GM18520 (cell line): ENCODE measurements around the gene PTPRE.

Source experiments
- ATAC-seq: cut with Tn5 transposase; IDR thresholded peaks from one replicate; pipeline ENCODE4 v1.9.1; 2021; ENCODE audit not compliant: unreplicated experiment

PTPRE gene

DNA sequence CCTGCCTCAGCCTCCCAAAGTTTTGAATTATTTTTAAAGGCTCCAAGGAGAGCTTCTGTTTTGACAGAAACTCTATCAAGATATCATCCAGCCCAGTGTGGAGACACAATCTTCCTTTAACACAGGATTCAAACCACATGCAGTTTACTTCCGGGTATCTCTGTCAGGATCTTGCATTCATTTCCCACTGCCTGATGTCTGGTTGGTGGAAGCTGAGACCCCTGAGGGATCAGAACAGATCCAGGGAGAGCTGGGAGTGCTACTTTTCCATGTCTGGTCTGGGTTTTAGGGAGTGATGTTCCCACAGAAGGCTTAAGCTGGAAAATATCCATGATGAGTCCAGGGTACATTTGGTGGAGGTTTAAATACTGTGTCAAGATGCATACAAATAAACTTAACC lies 16.7 kb downstream of the PTPRE start:
- no peak for ATAC-seq

DNA sequence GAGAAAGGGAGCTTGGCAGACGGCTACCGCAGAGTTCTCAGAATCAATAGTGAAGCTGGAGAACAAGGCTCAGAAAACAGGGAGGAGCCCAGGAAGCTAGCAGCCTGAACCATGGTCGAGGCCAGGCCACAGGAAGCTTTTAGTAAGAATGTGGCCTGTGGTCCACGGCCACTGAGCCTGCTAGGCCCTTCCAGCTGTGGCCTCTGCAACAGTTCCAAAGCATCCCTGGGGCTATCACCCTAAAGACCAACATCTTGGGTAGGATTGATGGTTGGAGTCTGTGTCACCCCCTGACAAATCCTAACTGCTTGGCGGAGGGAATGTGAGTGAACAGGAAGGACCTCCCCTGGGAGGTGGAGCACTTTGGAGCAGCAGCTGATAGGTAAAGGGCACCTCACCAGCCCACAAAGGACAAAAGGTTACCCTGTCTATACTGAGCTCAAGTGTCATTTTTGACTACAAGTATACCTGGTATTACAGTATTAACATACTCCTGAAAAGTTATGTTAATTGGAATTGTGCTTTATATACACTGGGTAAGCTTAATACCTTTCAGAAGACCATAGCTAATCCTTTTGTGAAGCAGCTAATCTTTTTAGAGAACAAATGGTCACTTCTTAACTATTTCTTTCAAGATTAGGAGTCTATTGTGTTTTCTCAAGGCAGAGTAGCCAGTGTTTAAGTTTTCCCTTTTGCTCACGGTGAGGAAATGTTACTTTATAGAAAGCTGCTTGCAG lies 18.7 kb downstream of the PTPRE start:
- ATAC-seq: no peak

DNA sequence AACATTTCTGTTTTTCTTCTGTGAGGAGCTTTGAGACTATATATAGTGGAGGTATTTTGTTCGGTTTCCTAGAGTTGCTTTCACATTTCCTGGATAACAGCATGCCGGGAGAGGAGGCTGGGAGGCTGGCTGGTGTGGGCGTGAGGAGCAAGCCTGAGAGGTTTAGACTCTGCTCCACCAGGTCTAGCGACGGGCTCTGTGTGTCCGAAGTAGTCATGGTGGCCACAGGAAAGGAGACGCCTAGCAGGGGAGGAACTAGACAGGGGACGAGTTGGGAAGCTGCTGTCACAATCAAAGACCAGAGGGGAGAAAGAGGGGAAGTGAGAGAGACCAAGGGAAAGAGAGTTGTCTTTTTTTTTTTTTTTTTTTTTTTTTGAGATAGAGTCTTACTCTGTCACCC lies 19.6 kb downstream of the PTPRE start:
- ATAC-seq: no peak

DNA sequence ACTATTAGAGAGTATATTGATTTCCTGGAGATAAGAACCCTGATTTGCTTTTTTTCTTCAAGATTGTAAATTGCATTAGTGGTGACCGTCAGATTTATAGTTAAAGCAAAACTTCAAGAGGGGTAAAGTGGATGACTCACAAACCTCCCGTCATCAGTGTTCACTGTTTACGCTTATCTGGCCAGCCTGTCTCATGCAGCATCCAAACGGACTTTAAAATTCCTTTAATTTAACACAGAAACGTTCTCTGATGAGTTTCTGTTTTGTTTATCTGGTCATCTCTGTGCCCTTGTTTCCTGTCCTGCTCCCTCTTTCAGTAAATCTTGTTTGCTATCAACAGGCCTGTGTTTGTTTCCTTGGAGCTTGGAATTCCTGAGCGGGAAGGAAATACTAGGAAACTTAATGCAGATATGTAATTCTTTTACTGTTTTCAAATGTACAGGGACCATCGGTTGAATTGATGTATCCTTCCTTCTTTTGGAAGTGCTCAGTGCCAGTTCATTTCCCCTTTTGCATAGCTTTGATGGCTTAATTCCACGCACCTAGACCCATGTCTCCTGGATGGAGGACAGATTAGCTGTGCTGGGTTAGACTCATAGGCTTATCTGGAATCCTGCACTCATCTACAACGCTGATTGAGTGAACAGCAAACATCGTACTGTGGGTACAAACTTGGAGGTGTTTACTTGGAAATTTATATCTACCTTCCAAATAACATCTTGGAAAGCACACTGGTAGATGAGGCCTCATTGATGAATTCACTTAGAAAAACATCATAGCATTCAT lies 21.3 kb downstream of the PTPRE start:
- ATAC-seq: no peak

DNA sequence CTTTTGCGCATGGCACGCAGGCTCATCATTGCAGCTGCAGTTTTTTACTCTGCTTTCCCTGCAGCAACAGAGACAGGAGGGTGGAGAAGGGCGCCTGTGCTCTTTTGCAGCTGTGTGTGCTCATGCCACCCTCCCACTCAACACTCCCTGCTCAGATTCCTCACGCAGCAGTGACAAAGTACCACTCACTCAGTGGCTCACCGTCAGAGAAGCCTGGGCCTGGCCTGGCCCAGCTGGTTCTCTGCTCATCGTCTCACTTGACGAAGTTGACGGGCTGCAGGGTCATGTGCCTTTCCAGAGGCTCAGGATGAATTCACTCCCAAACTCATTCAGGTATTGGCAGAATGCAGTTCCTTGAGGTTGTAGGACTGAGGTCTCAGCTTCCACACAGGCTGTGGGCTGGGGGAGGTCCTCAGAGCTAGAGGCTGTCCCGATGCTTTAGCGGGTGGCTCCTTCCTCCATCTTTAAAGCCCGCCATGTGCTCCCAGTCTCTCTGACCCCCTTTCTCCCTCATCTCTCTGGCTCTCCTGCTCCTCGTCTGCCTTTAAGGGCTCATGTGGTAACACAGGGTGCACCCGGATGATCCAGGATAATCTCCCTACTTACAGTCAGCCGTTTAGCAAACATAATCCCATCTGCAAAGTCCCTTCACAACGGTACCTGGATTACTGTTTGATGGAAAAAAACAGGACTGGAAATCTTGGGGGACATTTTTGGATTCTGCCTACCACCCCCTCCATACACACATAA lies 25.8 kb downstream of the PTPRE start:
- no peak for ATAC-seq

DNA sequence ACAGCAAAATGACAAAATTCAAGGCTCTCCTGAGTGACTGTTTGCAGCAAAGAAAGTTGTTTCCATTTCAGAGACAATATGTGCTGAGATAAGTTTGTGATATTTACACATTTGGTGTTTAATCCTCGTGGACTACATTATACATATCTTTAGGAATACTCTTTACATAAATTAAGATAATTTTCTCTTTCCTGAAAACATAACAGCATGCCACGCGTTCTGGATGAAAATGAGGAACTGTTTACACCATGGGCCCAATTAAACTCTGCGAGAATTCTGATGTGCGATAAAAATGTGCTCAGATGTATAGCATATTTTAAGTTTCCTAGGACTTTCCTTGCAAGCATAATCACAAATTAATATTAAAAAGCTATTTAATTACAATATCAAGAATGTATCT lies 26.4 kb downstream of the PTPRE start:
- ATAC-seq: no peak

DNA sequence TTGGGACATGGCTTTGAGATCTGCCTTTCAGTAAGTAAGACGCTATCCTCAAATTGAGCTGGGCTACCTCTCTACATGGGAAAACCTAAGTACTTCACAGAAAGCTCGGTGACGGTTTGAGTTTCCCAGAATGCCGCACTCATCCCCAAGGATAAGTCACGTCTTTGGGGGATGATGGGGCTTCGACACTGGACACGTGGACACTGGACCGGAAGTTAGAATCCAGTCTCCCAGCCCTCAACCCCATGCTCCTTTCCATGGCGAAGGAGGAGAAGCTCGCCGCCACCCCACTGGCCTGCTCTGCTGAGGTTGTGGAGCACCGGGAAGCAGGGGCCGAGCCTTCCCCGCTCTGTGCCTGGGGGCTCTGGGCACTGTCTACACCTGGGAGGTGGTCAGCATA lies 27.5 kb downstream of the PTPRE start:
- ATAC-seq: no peak

DNA sequence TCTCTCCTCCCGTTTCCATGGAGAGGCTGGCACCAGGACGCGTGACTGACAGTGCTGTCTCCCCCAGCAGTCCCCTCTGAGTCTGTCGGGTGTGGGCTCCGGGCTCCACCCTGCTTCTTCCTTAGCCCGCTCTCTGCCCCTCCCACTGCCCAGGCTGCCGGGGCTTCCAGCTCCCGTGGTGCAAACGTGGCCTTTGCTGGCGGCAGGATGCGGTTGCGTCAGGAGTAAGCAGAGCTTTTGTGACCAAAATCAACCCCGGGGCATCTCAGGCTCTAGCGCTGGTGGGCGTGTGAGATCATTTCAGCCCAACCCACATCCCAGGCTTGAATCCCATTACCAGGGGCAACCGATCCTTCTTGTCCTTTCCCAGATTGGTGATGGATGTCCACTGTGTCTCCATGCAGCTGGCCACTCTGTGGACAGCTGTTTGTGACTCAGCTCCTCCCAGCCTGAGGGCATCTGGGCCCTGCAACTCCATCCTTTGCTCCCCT lies 28.2 kb downstream of the PTPRE start:
- ATAC-seq: no peak

DNA sequence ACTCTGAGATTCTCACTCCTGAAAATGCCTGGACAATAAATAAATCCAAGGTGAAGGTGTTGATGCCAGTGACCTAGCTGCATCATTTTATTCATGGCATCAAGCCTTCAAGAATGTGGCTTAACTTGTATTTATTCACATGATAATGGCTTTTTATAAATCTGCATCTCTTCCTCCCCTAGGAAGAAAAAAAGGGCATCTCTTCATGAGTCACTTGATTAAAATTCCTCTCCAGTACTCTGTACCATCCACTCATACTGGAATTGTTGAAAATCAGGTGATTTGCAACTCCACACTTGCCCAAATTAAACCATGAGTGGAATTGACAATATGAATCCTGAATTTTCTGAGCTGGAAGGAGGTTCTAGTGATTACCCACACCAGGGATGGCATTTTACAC lies 30.2 kb downstream of the PTPRE start:
- ATAC-seq: no peak

DNA sequence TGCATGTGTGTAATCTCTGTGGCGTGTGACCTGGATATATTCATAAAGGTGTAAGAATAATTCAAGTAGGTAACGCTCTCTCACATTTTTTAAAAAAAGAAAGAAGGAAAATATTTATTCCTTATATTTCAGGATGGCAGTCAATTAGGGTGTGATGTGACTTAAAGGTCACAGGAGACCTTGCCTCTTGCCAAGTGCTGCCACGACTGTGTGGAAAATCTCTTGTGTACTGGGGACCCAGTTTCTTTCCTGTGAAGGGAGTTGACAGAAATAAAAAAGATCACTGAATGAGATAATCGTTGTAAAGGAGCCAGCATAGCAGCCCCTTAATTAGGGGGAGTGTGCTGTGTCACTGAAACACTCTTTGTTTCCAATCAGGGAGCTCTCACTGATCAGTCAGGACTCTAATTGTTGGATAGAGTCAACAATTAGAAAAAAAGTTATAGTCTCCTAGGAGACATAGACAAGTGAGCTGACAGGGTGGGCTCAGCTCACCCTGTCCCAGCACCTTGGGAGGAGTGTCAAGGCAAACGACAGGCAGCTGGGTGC lies 31.1 kb downstream of the PTPRE start:
- no peak for ATAC-seq

DNA sequence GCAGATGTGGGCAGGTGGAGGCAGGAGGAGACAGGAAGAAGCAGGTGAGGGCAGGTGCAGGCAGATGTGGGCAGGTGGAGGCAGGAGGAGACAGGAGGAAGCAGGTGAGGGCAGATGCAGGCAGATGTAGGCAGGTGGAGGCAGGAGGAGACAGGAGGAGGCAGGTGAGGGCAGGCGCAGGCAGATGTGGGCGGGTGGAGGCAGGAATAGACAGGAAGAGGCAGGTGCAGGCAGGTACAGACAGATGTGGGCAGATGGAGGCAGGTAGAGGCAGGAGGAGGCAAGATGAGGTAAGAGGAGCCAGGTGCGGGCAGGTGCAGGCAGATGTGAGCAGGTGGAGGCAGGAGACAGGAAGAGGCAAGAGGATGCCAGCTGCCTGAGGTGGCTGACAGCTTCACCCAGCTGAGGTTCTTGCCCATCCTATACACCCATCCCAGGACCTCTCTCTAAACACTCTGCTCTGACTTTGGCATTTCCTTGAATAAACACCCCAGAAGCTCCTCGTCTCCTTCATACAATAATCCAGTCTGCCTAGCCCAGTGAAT lies 33.0 kb downstream of the PTPRE start:
- no peak for ATAC-seq

DNA sequence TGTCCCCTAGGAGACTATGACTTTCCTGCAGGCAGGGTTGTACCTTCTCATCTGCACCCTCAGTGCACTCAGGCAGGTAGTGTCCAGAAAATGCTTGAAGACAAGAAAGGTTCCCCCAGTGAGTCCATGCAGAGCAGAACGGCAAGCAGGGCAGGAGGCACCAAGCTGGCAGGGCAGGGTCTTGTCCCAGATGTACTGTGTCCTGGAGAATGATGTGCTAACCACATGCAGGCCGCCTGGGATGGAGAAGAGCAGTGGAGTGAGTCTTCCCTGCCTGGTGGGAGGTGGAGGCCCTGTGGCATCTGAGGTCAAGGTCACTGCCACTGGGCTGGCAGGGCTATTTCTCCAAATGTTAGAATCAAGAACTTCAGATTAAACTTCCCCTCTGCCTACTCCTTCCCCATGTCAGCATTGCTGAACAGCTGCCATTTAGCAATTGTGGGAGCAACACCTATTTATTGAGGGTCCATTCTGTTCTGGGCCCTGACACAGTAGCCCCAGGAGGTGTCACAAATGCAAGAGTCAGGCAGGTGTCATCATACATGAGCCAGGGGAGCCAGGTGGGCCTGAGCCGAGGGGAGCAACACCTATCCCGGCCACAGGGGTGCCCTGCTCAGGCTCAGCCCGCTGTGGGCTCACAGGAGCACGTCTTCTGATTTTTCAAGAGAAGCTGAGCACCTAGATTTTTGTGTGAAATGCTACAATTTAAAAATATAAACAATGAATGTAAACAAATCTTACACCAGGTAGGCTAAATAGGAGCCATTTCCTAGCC lies 34.1 kb downstream of the PTPRE start:
- no peak for ATAC-seq

DNA sequence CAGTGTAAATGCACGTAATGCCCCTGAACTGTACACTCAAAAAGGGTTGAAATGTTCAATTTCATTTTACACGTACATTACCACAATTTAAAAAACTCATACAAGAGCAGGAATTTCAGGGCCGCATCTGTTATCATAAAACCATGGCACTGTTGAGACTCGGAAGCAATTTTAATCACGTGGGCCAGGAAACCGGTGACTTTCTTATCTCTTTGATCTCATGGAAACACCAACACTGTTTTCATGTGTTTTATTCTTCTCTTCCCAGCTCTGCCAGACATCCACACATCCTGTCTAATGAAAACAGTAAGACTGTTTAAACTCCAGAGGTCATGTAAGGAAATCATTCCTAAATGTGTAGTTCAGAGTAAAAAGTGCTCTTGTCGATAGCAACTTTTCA lies 35.9 kb downstream of the PTPRE start:
- ATAC-seq: no peak

DNA sequence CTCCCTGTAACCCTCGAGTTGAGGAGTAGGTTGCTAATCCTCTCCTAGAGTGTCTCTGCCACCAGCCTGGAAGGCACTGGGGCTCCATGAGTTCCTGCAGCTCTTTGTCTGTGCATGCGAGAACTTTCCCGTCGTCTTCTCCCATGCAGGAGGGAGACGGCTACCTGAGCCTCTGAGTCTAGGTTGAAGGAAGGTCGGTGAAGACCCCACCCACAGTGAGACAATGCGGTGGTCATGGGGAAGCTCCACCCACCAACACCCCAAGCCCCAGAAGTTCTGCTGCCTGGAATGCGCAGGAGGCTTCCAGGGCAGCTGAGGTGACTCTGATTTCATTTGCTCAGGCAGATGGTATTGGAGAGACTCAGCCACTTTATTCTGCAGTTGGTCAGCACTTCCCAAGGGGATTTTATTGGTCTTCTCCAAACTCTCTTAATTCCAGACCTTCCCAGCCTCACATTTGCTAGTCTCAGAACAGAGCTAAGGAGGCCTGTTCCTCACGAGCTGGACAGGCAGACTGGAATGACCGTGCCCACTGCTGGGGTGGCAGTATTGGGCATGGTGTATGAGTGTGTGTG lies 36.5 kb downstream of the PTPRE start:
- no peak for ATAC-seq

DNA sequence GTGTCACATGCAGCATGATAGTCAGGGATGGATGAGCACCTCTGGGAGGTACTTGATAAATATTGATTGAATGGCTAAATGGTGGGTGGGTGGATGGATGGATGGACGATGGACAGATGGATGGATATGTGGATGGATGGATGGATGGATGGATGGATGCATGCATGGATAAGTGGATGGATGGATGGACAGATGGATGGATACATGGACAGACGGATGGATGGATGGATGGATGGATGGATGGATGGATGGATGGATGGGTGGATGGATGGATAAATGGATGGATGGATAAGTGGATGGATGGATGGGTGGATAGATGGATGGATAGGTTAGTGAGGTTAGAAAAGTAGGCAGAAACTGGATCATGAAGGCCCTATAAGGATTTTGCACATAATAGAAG lies 37.4 kb downstream of the PTPRE start:
- ATAC-seq: no peak

DNA sequence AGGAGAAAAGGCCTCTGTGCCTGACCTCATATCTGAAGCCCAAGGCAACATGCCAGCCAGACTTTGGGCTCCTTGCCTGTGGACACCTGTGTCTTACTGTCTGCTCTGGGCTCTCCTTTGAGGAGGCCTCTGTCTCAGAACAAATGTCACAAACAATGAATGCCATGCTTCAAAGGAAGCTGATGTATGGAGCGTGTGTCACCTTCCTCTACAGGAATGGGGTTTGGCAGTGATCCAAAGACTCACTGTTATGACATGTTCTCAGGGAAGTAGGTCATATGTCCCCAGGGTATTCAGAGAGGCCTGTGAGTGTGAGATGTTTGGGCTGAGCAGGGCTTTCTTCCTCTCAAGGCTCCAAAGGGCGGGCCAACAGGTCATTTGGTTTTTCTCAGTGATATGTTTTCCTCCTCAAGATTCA lies 38.4 kb downstream of the PTPRE start:
- no peak for ATAC-seq

DNA sequence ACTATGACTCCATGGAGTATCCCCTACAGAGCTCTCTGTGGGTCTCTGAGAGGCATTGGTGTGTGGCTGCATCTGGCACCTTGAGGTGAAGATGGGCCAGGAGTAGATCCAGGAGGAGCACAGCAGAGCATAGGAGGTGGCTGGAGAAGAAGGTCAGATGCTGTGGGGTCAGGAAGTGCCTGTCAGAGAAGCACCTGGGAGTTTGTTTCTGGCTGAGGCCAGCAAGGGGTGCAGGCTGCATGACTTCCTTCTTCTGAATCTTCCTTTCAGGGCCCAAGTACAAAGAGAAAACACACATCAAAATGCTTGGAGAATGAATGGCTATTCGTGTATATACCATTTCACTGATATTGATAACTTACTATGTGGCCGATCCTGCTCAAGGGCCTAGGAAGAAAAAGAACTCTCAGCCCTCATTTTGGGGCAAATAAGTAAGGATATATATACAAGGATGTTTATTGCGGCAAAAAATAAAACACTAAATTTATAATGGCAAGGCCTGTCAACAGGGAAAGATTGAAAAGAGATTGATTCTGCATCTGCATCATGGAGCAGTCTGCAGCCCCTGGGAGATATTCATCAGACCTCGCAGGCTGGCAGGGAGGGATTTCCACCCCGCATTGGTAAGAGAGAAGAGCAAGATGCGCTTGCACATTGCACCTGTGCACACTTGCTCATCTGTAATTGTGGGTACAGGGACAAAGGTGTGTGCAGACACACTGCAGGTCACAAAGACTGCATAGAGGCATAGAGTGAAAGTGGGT lies 39.2 kb downstream of the PTPRE start:
- ATAC-seq: no peak

DNA sequence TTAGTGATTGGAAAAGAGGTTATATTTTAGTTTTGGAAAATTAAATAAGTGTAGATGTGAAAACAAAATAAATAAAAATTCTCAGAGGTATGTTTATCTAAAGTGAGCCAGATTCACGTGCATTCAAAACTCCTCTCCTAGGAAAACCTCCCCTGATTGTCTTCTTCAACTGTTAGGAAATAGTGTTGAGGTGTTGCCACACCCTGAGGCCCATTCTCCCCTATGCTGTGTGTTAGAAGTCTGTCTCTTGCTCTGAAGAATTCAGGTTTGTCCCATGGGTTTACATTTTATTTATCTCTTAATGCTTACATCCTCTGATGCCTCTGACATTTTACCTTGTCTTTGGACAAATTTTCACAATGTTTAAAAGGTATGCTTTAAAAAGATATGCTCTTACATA lies 40.3 kb downstream of the PTPRE start:
- ATAC-seq: no peak

DNA sequence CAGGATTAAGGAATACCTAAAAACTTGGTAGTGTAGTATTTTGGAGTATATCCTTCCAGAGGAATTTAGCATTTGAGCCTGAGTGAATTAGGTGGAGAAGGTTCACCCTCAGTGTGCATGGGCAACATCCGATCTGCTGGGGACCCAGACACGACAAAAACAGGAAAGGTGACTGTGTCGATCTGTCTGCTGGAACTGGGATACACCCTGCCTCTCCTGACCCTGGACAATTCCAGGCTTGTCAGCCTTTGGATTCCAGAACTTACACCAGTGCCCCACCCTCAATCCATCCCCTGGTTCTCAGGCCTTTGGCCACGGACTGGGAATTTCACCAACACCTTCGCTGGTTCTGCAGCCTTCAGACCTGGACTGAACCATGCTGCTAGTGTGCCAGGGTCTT lies 41.9 kb downstream of the PTPRE start:
- ATAC-seq: no peak
